ENCODE data around the gene MEGF6. TPM values are rescaled to one million over a fixed set of nuclear protein-coding genes. Genes with fewer than 3 reads are reported as not detected.

Gene MEGF6
- total and polyA plus RNA-seq, 2 of the 8 experiments (the other 6 are each of a cell fraction or from before 2014, with no cell fraction given), result 4.1 to 14.8 TPM

DNA sequence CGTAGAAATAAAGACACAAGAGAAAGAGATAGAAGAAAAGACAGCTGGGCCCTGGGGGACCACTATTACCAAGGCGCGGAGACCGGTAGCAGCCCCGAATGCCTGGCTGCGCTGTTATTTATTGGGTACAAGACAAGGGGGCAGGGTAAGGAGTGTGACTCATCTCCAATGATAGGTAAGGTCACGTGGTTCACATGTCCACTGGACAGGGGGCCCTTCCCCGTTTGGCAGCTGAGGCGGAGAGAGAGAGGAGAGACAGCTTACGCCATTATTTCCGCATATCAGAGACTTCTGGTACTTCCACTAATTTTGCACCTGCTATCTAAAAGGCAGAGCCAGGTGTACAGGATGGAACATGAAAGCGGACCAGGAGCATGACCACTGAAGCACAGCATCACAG is 9.4 kb upstream of the MEGF6 start:
- WGBS, 2 experiments (ENCODE audit: extremely low coverage in 1 of 2, insufficient coverage in 1 of 2, insufficient read length in 1 of 2, insufficient replicate concordance in 2 of 2, low coverage in 1 of 2, low lambda C conversion rate in 2 of 2, missing lambda C conversion rate in 1 of 2), result 91% methylated on average over 12 of the region's 12 CpGs; no CpG with 5 or more reads in 1 of the 2 experiments
- CTCF ChIA-PET (ENCODE audit: partially characterized antibody), result interaction anchor here (0.8 to 6.7 kb wide), 44 partner anchors 10 to 325 kb away, joined by 3 to 148 read pairs (median 6); partner anchors contain the start of gene MEGF6
- TF ChIP-seq SIRT6 (IDR thresholded peaks at IDR 0.05; ENCODE audit: low read length) (no peak), EGR1 (IDR thresholded peaks at IDR 0.05; ENCODE audit: borderline replicate concordance, low read depth, low read length) (no peak), BRCA1 (IDR thresholded peaks at IDR 0.05; ENCODE audit: low read depth, low read length) (no peak), KDM1A (IDR thresholded peaks at IDR 0.05; ENCODE audit: borderline replicate concordance, low read length) (no peak), CTBP2 (IDR thresholded peaks at IDR 0.05; ENCODE audit: borderline replicate concordance, insufficient read depth, insufficient read length, low read length) (no peak), SIN3A (conservative IDR thresholded peaks at IDR 0.05 in 1 of 2, IDR thresholded peaks at IDR 0.05 in 1 of 2; ENCODE audit: low read depth in 1 of 2, low read length in 2 of 2) (no peak), RAD21 (IDR thresholded peaks at IDR 0.05 in 1 of 2, conservative IDR thresholded peaks at IDR 0.05 in 1 of 2; ENCODE audit: low read depth in 2 of 2, low read length in 2 of 2) (no peak), KDM4A (IDR thresholded peaks at IDR 0.05; ENCODE audit: low read depth, low read length, severe bottlenecking) (no peak), HDAC6 (IDR thresholded peaks at IDR 0.05; ENCODE audit: low read depth, low read length) (no peak), HDAC2 (IDR thresholded peaks at IDR 0.05; ENCODE audit: borderline replicate concordance in 1 of 2, low read depth in 2 of 2, low read length in 2 of 2) (no peak), RXRA (IDR thresholded peaks at IDR 0.05; ENCODE audit: insufficient read depth, low read depth, low read length) (no peak), ASH2L (IDR thresholded peaks at IDR 0.05; ENCODE audit: low read length) (no peak), JUND (IDR thresholded peaks at IDR 0.05; ENCODE audit: low read length) (no peak)

More for the DNA sequence above, 9.4 kb upstream of the MEGF6 start:
- no peak for DNase-seq (ENCODE audit: low read depth in 1 of 2, low spot score in 2 of 2)
- Histone ChIP-seq H3K23ac (ENCODE audit: insufficient read length) (no peak overlapping the region), H2BK20ac (ENCODE audit: low read length) (no peak overlapping the region), H2AFZ (ENCODE audit: low read length) (no peak overlapping the region), H4K5ac (ENCODE audit: insufficient read length, low read depth, low read length) (no peak overlapping the region), H3K18ac (ENCODE audit: extremely low read depth, low read length) (no peak overlapping the region), H3K23me2 (ENCODE audit: low read depth, low read length) (peaks cover 11% of the 10 kb centered on the region), H2BK5ac (ENCODE audit: low read depth, low read length) (no peak overlapping the region), H3K79me2 (ENCODE audit: control insufficient read depth in 1 of 2, insufficient read depth in 2 of 2, low read length in 2 of 2) (no peaks in the 10 kb centered on the region; a peak in 1 of 4 replicates), H3K9ac (replicated peaks in 1 of 4; ENCODE audit: extremely low read depth in 1 of 4, low read depth in 3 of 4, low read length in 3 of 4) (no peak overlapping the region), H4K20me1 (replicated peaks in 1 of 2; ENCODE audit: control insufficient read depth in 1 of 2, insufficient read depth in 2 of 2, low read length in 2 of 2) (peaks cover 1 to 2% of the 10 kb centered on the region in 2 experiments), H3K4me1 (replicated peaks in 1 of 4; ENCODE audit: control insufficient read depth in 3 of 4, insufficient read depth in 4 of 4, low read length in 3 of 4) (peaks cover 0 to 14% (median 3%) of the 10 kb centered on the region in 4 experiments; a peak in 6 of 7 replicates), H3K9me3 (ENCODE audit: insufficient read depth in 2 of 2, low read depth in 1 of 2, low read length in 1 of 2) (no peaks in the 10 kb centered on the region), H4K8ac (ENCODE audit: extremely low read depth, insufficient read depth, low read length) (no peak overlapping the region), H3K27me3 (replicated peaks in 1 of 4; ENCODE audit: control insufficient read depth in 3 of 4, extremely low read depth in 1 of 4, insufficient read depth in 3 of 4, low read length in 3 of 4) (no peaks in the 10 kb centered on the region; a peak in 1 of 7 replicates), H3K14ac (ENCODE audit: insufficient read length) (no peak overlapping the region), H2BK15ac (ENCODE audit: low read length) (no peak overlapping the region), H2BK12ac (ENCODE audit: low read depth, low read length) (no peak overlapping the region), H3K79me1 (ENCODE audit: low read depth, low read length) (no peaks in the 10 kb centered on the region), H3K27ac (ENCODE audit: low read depth, low read length) (no peak overlapping the region), H4K91ac (replicated peaks; ENCODE audit: insufficient read length, low read length) (no peak overlapping the region), H3K4me3 (ENCODE audit: extremely low read depth in 1 of 4, insufficient read depth in 2 of 4, low read depth in 3 of 4, low read length in 4 of 4) (no peak overlapping the region), H2BK120ac (replicated peaks; ENCODE audit: low read depth, low read length) (no peak overlapping the region), H3K36me3 (ENCODE audit: control insufficient read depth in 2 of 4, insufficient read depth in 4 of 4, low read length in 3 of 4) (no peaks in the 10 kb centered on the region), H2AK5ac (ENCODE audit: low read depth, low read length) (no peak overlapping the region), H3K4ac (replicated peaks; ENCODE audit: insufficient read length, low read depth, low read length) (no peak overlapping the region), H3K56ac (replicated peaks; ENCODE audit: insufficient read length, low read depth, low read length) (no peak overlapping the region), H3K4me2 (ENCODE audit: insufficient read depth in 1 of 2, low read depth in 2 of 2, low read length in 2 of 2) (no peak overlapping the region)
- no peak for FAIRE-seq
- POLR2A ChIA-PET (ENCODE audit: partially characterized antibody), result interaction anchor here (1.6 kb wide), 1 partner anchor 13 kb away, joined by 5 read pairs; no protein-coding TSS in a partner anchor

Measured in H1 (cell line).